Stimulated activated CD4-positive, alpha-beta T cell treated with anti-CD3 and anti-CD28 coated beads, Interleukin-12 subunit alpha, Interleukin-12 subunit beta, amount 100 ng/mL, for 48 hours (primary cell): ENCODE results near the gene KRT76.
"Not testable (repeated sequence)": the region's sequence is repeated elsewhere in the genome, so short reads cannot be mapped to it uniquely, and the experiment has no call there.

Experiments
- DNase-seq, 3 donors: peaks; one replicate each; pipeline ENCODE4 v3.0.0-alpha.2; 2020; ENCODE audit warnings: low read depth in 2 of 3, low spot score in 1 of 3

KRT76 gene

DNA sequence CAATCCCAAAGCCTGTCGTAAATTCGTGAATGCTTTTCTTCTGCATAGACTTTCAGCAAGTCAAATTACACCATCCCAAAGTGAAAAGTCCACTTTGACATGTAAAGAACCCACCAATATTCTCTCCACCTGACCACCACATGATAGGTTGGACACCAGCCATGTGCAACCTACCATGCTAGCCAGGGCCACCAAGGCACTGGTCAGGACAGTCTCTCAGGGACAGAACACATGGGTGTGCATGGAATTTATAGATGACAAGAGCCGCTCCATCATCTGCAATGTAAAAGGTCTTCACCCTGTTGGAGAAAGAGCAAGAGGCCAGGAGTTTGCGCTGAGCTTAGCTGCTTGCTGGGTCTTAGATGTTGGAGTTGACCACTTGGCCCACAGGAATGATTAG, 5.4 kb upstream of the KRT76 start:
- no peak for DNase-seq

- no peak for DNase-seq
These were observed 4.4 kb upstream of the KRT76 start for GRCh38 chr12:52781399-52782082.

DNA sequence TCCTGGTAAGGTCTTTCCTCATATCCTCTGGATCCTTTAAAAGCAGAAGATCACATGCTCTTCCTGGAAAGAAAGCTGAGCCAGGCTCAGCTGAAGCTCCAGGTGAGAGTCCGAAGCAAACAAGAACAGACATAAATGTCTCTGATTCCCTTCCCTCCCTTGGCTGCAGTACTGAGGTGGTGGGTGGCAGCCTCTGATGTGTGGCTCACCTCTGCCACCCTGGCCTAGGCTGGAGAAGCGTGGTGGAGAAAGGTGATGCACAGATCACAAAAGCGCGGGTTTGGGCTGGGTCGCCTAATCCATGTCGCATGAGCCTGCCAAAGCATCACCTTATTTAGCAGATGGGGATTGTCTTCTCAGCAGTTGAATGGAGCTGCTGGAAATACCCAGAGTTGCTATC, 2.8 kb upstream of the KRT76 start:
- DNase-seq = no peak

DNA sequence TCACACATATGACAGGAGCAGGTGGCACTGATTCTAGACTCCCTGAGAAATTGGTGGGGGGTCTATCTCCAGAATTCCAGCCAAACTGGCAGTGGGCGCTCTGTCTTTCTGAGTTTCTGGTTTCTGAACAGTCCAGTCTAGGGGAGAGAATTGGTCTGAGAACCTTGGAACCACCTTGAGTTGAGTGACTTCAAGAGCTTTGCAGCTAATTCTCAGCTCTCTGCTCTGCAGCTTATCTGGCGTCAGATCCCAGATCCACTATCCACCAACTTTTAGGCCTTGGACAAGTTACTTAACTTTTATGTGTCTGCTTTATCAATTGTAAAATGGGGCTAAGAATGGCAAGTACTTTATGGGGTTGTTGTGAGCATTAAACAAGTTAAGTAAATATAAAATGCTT, 1.7 kb upstream of the KRT76 start:
- DNase-seq = no peak

DNA sequence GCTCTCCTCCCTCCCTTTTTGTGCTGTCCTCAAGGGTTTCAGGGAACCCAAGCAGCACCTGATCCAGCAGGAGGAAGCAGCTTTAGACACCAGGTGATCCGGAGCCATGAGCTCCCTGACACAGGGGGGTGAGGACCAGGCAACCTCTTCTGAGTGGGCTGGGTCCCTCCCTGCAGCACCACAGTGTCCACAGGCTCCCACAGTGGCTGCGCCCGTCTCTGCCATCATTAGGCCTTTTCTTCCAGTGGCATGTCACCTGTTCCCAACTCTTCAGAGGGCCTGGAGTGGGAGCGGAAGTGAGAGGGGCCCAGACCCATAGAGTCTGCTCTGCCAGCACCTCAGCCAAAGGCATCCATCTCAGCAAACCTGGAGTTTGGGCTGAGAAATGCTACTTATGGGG, 421 bp upstream of the KRT76 start:
- no peak for DNase-seq

DNA sequence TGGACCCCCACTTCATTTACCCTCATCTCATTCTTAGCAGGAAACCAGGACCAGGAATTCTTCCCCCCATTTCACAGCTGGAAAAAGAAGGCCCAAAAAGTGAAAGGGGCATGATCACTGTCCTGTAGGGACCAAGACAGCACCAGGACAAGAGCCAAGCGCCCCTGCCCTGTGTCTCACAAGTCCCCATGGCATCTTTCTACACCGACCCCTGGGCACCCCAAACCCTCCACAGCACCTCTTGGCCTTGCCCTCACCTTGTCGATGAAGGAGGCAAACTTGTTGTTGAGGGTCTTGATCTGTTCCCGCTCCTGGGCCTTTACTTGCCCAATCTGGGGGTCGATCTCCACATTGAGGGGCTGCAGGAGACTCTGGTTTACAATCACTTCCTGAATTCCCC, 710 bp downstream of the KRT76 start:
- no peak for DNase-seq

DNA sequence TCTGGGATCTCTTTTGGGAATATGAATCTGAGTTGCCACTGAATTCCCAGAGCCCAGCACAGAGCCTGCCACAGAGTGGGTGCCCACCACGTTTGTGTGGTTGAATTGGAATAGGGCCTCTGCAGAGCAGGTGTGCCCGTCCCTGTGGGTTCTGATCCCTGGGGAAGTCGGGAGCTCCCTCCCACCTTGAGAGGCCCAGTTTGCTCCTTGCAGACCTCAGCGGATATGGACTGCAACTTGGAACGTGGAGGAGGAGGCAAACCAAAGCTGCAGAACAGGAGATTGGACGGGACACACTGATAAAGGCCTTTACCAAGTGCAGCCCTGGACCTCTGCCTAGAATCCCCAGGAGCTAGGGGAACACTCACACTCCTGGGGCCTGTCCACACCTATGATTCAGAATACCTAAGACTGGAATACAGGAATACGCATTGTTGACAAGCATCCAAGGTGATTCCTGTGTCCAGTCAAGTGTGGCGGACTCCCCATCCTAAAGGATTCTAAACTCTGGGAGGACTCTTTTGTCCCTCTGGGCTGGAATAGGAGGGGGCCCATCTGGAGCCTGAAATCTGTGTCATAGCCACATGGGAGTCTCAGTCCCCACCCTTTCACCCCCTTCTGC, 2.4 kb downstream of the KRT76 start:
- no peak for DNase-seq

- DNase-seq = no peak
These were observed 4.4 kb downstream of the KRT76 start for GRCh38 chr12:52772772-52773171.

DNA sequence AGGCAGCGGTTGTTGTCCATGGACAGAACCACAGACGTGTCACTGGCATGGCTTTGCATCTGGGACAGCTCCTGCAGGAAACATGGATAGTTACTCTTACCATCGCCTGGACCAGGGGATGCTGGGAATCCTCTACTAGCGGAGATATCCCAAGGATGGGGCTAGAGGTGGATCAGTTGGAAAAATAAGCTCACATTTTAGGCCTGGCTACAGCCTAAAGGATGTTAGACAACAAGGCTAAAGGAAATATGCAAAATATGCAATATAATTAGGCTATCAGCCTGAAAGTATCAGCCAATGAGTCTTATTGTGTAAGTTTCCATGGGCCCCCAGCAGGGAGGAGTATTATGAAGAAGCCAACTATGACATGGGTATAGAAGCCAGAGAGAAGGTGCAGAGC, 5.0 kb downstream of the KRT76 start:
- DNase-seq = no peak

DNA sequence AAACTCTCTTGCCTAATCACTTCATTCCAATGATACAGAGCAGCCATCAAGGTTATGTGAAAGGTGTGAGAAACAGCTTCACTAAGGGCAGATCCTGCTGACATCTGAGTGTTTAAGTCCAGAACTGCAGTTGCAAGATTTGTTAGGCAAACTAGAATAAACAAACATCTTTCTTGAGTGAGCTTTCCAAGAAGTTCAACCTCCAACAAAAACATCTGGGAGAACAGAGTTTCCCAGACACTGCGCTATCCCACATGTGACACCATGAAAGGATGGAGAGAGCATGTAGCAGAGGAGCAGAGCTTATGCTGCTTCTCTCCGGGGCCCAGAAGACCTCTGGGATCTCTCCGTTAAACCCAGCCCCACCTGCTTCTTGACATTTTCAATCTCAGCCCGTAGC, 5.6 kb downstream of the KRT76 start:
- DNase-seq = no peak

GRCh38 chr12:52771088-52771487, 6.1 kb downstream of the KRT76 start:
- no peak for DNase-seq

DNA sequence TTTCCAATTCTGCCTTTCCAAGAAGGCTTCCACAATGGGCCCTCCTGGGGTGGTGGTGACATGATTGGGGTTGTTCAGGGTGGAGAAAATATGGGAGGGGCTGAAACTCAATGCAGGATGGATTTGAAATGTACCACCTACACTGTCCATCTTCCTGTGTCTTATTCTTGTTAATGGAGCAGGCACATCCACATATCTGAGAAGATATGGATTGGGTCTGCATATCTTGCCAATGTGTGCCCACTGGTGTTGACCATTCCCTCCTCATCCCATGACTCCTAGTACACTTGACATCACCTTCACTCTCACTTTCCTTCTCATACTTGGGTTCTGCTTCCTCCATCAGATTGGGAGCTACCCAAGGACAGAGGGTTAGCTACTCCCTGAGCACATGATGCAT, 7.2 kb downstream of the KRT76 start:
- DNase-seq = no peak

DNA sequence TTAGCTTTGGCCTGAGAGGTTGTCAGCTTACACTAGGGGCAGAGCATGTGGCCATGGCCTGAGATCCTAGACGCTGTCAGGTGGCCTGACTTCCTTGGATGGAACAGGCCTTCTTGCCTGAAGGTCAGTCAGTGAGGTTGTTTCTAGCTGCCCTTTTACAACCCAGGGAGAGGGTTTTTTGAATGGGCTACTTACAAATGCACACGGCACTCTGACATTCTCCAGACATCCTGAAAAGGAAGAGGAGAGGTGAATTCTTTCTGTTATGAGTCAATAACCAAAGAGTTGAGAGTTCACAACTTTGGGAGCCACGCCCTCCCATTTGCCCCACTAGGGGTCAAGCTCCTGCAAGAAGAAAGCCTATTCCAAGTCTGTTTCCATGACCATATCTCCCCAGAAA, 7.8 kb downstream of the KRT76 start:
- no peak for DNase-seq

DNA sequence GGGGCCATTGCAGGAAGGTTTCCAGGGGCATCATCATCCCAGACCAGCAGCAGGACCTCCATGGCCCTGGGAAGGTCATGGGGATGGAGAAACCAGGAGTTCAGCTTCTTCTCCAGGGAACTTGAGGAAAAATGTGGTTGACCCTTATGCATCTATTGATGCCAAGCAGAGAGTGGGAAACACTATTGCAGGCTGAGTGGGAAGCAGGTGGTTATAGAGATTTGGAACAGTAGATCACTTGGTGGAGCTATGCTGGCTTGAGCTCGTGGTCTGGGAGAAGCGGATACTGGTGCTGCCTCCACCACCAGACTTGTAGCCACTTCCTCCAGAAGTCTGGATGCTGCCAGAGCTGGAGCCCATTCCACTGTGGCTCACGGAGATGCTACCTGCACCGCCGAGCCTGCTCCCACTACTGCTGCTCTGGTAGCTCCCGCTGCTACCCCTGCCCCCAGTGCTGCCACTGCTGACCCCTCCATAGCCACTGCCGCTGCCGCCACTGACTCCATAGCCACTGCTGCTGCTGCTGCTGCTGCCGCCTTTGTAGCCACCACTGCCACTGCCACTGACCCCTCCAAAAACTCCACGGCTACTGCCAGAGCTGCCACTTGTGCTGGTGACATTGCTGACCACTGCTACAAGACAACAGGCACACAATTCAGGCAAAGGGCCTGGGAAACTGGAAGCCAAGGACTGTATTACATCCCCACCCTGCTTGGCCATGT, 8.5 kb downstream of the KRT76 start:
- DNase-seq = no peak

GRCh38 chr12:52767427-52767826, 9.7 kb downstream of the KRT76 start:
- DNase-seq = no peak

- DNase-seq = no peak
These were observed 10.1 kb downstream of the KRT76 start for GRCh38 chr12:52767020-52767379.

DNA sequence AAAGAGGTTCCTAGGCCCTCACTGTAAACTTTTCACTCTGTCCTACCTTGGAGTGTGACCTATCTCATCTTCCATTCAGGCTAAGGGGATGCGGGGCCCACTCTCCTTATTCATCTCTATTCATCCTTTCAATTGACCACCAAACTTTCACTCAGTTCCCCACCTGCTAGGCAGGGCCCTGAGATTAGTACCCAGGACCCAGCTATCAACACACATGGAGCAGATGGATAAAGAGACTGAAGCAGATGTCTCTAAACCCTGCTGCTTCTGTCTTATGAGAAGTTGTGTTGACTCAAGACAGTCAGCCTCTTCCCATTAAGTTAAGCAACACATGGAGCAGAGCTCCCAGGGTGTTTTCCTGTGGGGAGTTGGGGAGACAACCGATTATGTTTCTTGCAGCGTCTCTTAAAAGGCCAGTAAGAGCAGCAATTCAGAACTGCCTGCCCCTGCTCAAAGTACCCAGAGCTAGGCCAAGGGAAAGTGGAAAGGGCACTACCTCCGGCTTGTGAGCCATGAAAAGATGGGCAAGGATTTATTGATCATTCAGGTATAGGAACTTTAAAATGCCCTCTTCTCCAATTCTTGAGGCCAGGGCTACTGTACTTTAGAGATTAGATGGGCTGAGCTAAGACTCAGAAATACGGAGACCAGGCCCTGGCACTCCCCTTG, 10.7 kb downstream of the KRT76 start:
- no peak for DNase-seq

GRCh38 chr12:52765702-52766101, 11.4 kb downstream of the KRT76 start:
- no peak for DNase-seq

DNA sequence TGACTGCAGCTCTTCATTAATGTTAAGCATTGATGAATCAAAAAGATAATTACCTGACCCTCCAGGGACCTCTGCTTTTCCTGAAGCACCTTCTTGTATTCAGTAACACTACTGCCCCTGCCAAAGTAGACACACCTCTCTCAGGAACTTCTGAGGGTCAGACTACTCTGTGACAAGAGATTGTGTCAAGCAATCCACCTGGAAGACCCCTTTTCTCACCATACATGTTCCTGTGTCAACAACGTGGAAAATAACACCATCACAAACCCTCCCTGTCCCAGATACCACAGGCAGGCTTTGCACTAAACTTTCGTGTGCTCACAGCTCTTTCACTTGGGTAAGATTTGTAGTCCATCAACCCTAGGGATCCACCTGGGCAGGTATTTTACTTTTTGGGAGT, 13.2 kb downstream of the KRT76 start:
- DNase-seq = no peak

DNA sequence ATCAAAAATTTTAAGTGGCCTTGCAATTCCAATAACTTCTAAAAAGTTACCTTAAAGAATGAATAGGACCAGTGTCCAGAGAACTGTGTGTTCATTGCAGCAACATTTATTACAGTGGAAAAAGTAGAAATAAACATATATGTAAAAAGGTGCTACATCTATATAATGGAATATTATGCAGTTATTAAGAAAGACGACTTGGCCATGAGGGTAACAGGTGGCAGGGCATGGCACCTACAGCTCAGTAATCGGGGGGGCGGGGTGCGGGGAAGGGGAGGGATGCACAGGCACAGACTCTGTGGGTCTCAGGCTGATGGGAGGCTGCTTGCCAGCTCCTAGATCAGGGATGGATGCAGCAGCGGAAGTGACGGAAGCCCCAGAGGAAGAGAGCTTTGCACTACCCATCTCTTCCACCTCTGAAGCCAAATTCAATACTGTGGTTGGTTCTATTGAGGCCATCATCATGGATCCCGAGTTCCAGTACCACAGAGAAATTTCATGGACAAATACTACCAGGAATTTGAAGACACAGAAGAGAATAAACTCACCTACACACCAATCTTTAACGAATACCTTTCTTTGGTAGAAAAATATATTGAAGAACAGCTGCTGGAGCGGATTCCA, 14.0 kb downstream of the KRT76 start:
- DNase-seq = no peak

- no peak for DNase-seq
These were observed 15.3 kb downstream of the KRT76 start for GRCh38 chr12:52761802-52762201.

DNA sequence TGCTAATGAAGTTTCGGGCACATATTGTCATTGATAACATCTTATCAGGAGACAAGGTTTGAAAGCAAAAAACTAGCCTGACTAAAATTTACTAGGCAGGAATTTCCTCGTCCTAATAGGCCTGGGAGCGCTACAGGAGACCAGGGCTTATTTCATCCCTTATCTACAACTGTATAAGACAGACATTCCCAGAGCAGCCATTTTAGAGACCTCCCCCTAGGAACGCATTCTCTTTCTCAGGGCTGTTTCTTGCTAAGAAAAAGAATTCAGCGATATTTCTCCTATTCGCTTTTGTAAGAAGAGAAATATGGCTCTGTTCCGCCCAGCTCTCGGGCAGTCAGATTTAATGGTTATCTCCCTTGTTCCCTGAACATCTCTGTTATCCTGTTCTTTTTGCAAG, 15.9 kb downstream of the KRT76 start:
- not testable (repeated sequence) for DNase-seq
